PC-9 (cell line): ENCODE results near the gene EBF4. TPM values are rescaled to one million over a fixed set of nuclear protein-coding genes. Genes with fewer than 3 reads are reported as not detected.

Experiments used
- BruUV-seq: library from RNA; stranded (reverse); fragments of 400-500 nt; replicated peaks from 2 replicates; lab custom pipeline; 2021; lab: Mats Ljungman, UMichigan
- CTCF ChIA-PET: fragments of 300-600 bp; sonication (Branson Sonifier 250); formaldehyde crosslinking; loops from one replicate; lab custom pipeline; 2022; ENCODE audit warnings: antibody characterized with exemption; lab: Charles Lee
- POLR2A ChIA-PET: fragments of 300-600 bp; sonication (Branson Sonifier 250); formaldehyde crosslinking; loops from one replicate; lab custom pipeline; 2022; ENCODE audit warnings: antibody characterized with exemption; ENCODE audit not compliant: unreplicated experiment; lab: Charles Lee
- DNase-seq, 2 experiments: peaks; one replicate each; pipeline versions ENCODE4 v3.0.0 to v3.0.0-alpha.2; 2015 to 2022; ENCODE audit warnings: mixed read lengths in 1 of 2
- H2AFZ ChIP-seq: fragments of 200-600 bp; sonication (generic); 2 replicates; pipeline ENCODE4 v1.8.1; 2017; ENCODE audit warnings: antibody characterized with exemption
- H3F3A ChIP-seq: fragments of 200-600 bp; sonication (generic); 2 replicates; pipeline ENCODE4 v1.8.1; 2017; ENCODE audit warnings: antibody characterized with exemption, mild to moderate bottlenecking, low read depth; ENCODE audit not compliant: insufficient read depth
- H3K27ac ChIP-seq: fragments of 200-600 bp; sonication (generic); 2 replicates; pipeline ENCODE4 v1.6.1; 2016; ENCODE audit warnings: mixed run types
- H3K27me3 ChIP-seq: fragments of 200-600 bp; sonication (generic); 2 replicates; pipeline ENCODE4 v1.6.1; 2016; ENCODE audit warnings: low read depth, mixed run types; ENCODE audit not compliant: insufficient read depth
- H3K36me3 ChIP-seq: fragments of 200-600 bp; sonication (generic); 2 replicates; pipeline ENCODE4 v1.6.1; 2016; ENCODE audit warnings: low read depth, mixed run types
- H3K4me1 ChIP-seq: fragments of 200-600 bp; sonication (generic); replicated peaks from 2 replicates; pipeline ENCODE4 v1.6.1; 2016; ENCODE audit warnings: mixed run types; ENCODE audit not compliant: insufficient read depth
- H3K4me2 ChIP-seq: fragments of 200-600 bp; sonication (generic); 2 replicates; pipeline ENCODE4 v1.6.1; 2017; ENCODE audit warnings: mixed run types
- H3K4me3 ChIP-seq: fragments of 200-600 bp; sonication (generic); 2 replicates; pipeline ENCODE4 v1.6.1; 2016; ENCODE audit warnings: mixed run types
- H3K79me2 ChIP-seq: fragments of 200-600 bp; sonication (generic); 2 replicates; pipeline ENCODE4 v1.6.1; 2017; ENCODE audit warnings: low read depth, mixed run types
- H3K9me2 ChIP-seq: fragments of 200-600 bp; sonication (generic); 2 replicates; pipeline ENCODE4 v1.8.1; 2017; ENCODE audit warnings: mild to moderate bottlenecking; ENCODE audit not compliant: insufficient read depth
- H3K9me3 ChIP-seq: fragments of 200-600 bp; sonication (generic); 2 replicates; pipeline ENCODE4 v1.8.1; 2016; ENCODE audit warnings: low read depth; ENCODE audit not compliant: insufficient read depth
- H4K20me1 ChIP-seq: fragments of 200-600 bp; sonication (generic); 2 replicates; pipeline ENCODE4 v1.8.1; 2017; ENCODE audit not compliant: insufficient read depth
- CTCF ChIP-seq: fragments of 200-600 bp; sonication (generic); conservative IDR thresholded peaks from 2 replicates; pipeline ENCODE4 v1.6.1; 2017; ENCODE audit warnings: mixed run types, antibody characterized with exemption, mild to moderate bottlenecking, moderate library complexity
- EZH2 ChIP-seq: fragments of 200-600 bp; sonication (generic); IDR thresholded peaks from 2 replicates; pipeline ENCODE4 v1.8.0; 2017; ENCODE audit warnings: antibody characterized with exemption, low read depth
- intact Hi-C: fragments of 100-400 bp; cut with micrococcal nuclease; formaldehyde crosslinking; loops from one replicate; pipeline ENCODE4 v1.10.0; 2022; ENCODE audit not compliant: unreplicated experiment
- total RNA-seq: library from RNA; stranded (reverse); gene quantifications from 2 replicates; pipeline ENCODE4 v1.2.3, GENCODE V29; 2021

The EBF4 gene
- total RNA-seq, 1 experiment from 2014 or later, result 5.1 TPM

DNA sequence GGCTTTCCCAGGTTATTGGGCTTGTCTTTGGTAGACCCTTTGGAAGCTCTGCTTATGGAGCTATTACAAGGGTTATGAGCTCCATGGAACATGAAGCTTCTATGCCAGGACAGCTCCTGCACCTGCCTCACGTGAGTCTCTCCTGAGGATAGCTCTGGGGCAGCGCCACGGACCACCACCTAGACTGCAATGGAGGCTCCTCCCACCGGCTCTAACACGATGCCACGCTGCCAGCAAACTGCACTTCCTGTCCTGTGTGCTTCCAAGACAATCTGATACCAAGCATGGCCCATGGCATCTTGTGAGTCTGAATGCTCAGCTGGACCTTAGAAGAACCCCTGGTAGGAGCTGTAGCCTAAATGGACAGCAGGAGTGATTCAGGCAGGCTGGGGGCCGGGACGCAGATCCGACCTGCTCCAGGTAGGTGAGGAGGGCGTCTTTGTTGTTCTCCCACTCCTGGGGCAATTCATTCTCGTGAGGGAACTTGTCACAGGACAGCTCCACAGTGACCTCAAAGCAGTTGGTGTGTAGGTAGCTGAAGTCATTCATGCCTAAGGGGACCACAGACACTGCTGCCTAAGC, 102.4 kb downstream of the EBF4 start:
- DNase-seq, result no peak
- TF ChIP-seq EZH2, result no peak
- TF ChIP-seq CTCF, result no peak
- H3K79me2 ChIP-seq, result no peaks in the 10 kb centered on the region
- H3K27me3 ChIP-seq, result peaks cover 44% of the 10 kb centered on the region
- H3K9me3 ChIP-seq, result no peaks in the 10 kb centered on the region
- no peak overlapping the region for H2AFZ ChIP-seq
- no peak overlapping the region for H3K4me2 ChIP-seq
- BruUV-seq, result no TSS peak
- H3K9me2 ChIP-seq, result no peaks in the 10 kb centered on the region
- H4K20me1 ChIP-seq, result no peaks in the 10 kb centered on the region
- intact Hi-C loops, result no loop called here
- no peak overlapping the region for H3K27ac ChIP-seq
- no peaks in the 10 kb centered on the region for H3K4me1 ChIP-seq
- H3F3A ChIP-seq, result no peaks in the 10 kb centered on the region
- ChIA-PET POLR2A (interaction anchor here (0.6 kb wide), 1 partner anchor 1767 kb away, joined by 4 read pairs; no protein-coding TSS in a partner anchor), CTCF (no interaction called here)
- H3K4me3 ChIP-seq, result no peak overlapping the region
- no peaks in the 10 kb centered on the region for H3K36me3 ChIP-seq

GRCh38 chr20:2795451-2795850, 102.9 kb downstream of the EBF4 start:
- H3K27ac ChIP-seq, result no peak overlapping the region
- CTCF ChIA-PET, result no interaction called here

GRCh38 chr20:2796011-2796660, 103.6 kb downstream of the EBF4 start:
- no peak overlapping the region for H3K4me2 ChIP-seq
- no peak overlapping the region for H3K4me3 ChIP-seq
- H4K20me1 ChIP-seq, result no peaks in the 10 kb centered on the region
- peaks cover 44% of the 10 kb centered on the region for H3K27me3 ChIP-seq
- H3K9me3 ChIP-seq, result no peaks in the 10 kb centered on the region
- CTCF ChIA-PET, result no interaction called here
- no peaks in the 10 kb centered on the region for H3K79me2 ChIP-seq
- H3K36me3 ChIP-seq, result no peaks in the 10 kb centered on the region
- no TSS peak for BruUV-seq
- H3K9me2 ChIP-seq, result no peaks in the 10 kb centered on the region
- POLR2A ChIA-PET, result no interaction called here
- no peaks in the 10 kb centered on the region for H3F3A ChIP-seq
- no peak overlapping the region for H2AFZ ChIP-seq
- no peaks in the 10 kb centered on the region for H3K4me1 ChIP-seq
- no peak for DNase-seq
- intact Hi-C loops, result no loop called here
- H3K27ac ChIP-seq, result no peak overlapping the region
- TF ChIP-seq CTCF (no peak), EZH2 (no peak)

More at GRCh38 chr20:2795451-2795850, 102.9 kb downstream of the EBF4 start:
- Histone ChIP-seq H2AFZ (no peak overlapping the region), H3K27me3 (peaks cover 44% of the 10 kb centered on the region), H4K20me1 (no peaks in the 10 kb centered on the region), H3K36me3 (no peaks in the 10 kb centered on the region), H3F3A (no peaks in the 10 kb centered on the region), H3K4me3 (no peak overlapping the region), H3K79me2 (no peaks in the 10 kb centered on the region), H3K4me2 (no peak overlapping the region), H3K9me2 (no peaks in the 10 kb centered on the region), H3K9me3 (no peaks in the 10 kb centered on the region), H3K4me1 (no peaks in the 10 kb centered on the region)
- BruUV-seq, result no TSS peak
- DNase-seq, result no peak
- intact Hi-C loops, result no loop called here
- POLR2A ChIA-PET, result interaction anchor here (0.6 kb wide), 1 partner anchor 1768 kb away, joined by 4 read pairs; no protein-coding TSS in a partner anchor
- no peak for TF ChIP-seq CTCF
- no peak for TF ChIP-seq EZH2
